A549 (cell line): Measurements from ENCODE around the gene THAP4. TPM values are rescaled to one million over a fixed set of nuclear protein-coding genes. Genes with fewer than 3 reads are reported as not detected.

Experiments
- ATAC-seq, 2 experiments: fragments of 200-7000 bp in 1 of 2; fragments of >200 bp in 1 of 2; cut with Nextera tagmentation in 1 of 2; cut with Tn5 transposase in 1 of 2; 3 replicates each; pipeline versions ENCODE4 v1.8.0 to v1.9.1; 2018 to 2020; ENCODE audit warnings: mild to moderate bottlenecking in 1 of 2, moderate library complexity in 1 of 2
- CTCF ChIA-PET: fragments of 300-600 bp; sonication (Branson Sonifier 250); formaldehyde crosslinking; extraction: SDS; loops from one replicate; lab custom pipeline; 2021; ENCODE audit warnings: antibody characterized with exemption, inconsistent platforms; lab: Yijun Ruan, JAX
- POLR2A ChIA-PET: fragments of 350-600 bp; formaldehyde crosslinking; extraction: SDS; loops from one replicate; lab custom pipeline; 2021; ENCODE audit warnings: antibody characterized with exemption, inconsistent platforms; lab: Yijun Ruan, JAX
- DNase-seq, 2 experiments: peaks; one replicate each; pipeline versions ENCODE4 v3.0.0 to v3.0.0-alpha.2; 2011 to 2016; ENCODE audit warnings: low read depth in 1 of 2, low spot score in 1 of 2
- FAIRE-seq: peaks from 2 replicates; lab custom pipeline; 2011; peaks lifted over from hg19 to GRCh38; lab: Jason Lieb, UNC
- H3K27ac ChIP-seq, 2 experiments: fragments of >200 bp; sonication (Bioruptor Twin); formaldehyde crosslinking; 3 replicates each; pipeline ENCODE4 v1.5.1; 2016 to 2017
- H3K4me1 ChIP-seq: fragments of >200 bp; sonication (Bioruptor Twin); formaldehyde crosslinking; 3 replicates; pipeline ENCODE4 v1.6.1; 2016
- H3K4me2 ChIP-seq: fragments of >200 bp; sonication (Bioruptor Twin); formaldehyde crosslinking; 3 replicates; pipeline ENCODE4 v1.6.1; 2016
- H3K4me3 ChIP-seq: fragments of >200 bp; sonication (Bioruptor Twin); formaldehyde crosslinking; 3 replicates; pipeline ENCODE4 v1.5.1; 2016
- H3K9me3 ChIP-seq: fragments of >200 bp; sonication (Bioruptor Twin); formaldehyde crosslinking; 3 replicates; pipeline ENCODE4 v1.6.1; 2016
- ATOH8 ChIP-seq: fragments of 250-450 bp; sonication (Bioruptor Pico); IDR thresholded peaks from 2 replicates; pipeline ENCODE4 v1.5.0; 2020; ENCODE audit warnings: low read depth, mild to moderate bottlenecking, moderate library complexity
- CBX8 ChIP-seq: fragments of 200-600 bp; sonication (generic); IDR thresholded peaks from 2 replicates; pipeline ENCODE4 v1.6.1; 2016
- E2F6 ChIP-seq: IDR thresholded peaks from 2 replicates; pipeline ENCODE4 v1.6.1; 2012; ENCODE audit warnings: low read depth, borderline replicate concordance
- HMGXB4 ChIP-seq: fragments of 250-450 bp; sonication (Bioruptor Pico); IDR thresholded peaks from 2 replicates; pipeline ENCODE4 v1.5.0; 2021; ENCODE audit warnings: mild to moderate bottlenecking, moderate library complexity, borderline replicate concordance
- KDM1A ChIP-seq: fragments of 200-600 bp; sonication (generic); IDR thresholded peaks from 2 replicates; pipeline ENCODE4 v1.6.1; 2016; ENCODE audit warnings: low read depth, mild to moderate bottlenecking
- MAFK ChIP-seq: fragments of 450-650 bp; IDR thresholded peaks from 2 replicates; pipeline ENCODE4 v1.6.1; 2014; ENCODE audit not compliant: partially characterized antibody
- NPAS2 ChIP-seq: fragments of 250-450 bp; sonication (Bioruptor Pico); IDR thresholded peaks from 2 replicates; pipeline ENCODE4 v1.8.0; 2022; ENCODE audit warnings: mild to moderate bottlenecking, moderate library complexity, borderline replicate concordance
- POLR2AphosphoS2 ChIP-seq: conservative IDR thresholded peaks from 2 replicates; pipeline ENCODE4 v1.6.1; 2012; ENCODE audit warnings: low read length, improper control_type of control experiment, inconsistent platforms
- TP53 ChIP-seq: fragments of 250-450 bp; sonication (Bioruptor Pico); IDR thresholded peaks from 2 replicates; pipeline ENCODE4 v1.5.0; 2021; ENCODE audit warnings: mild to moderate bottlenecking, moderate library complexity
- WGBS: methylation state at CpG from one replicate; pipeline ENCODE4 v1.1.6; 2017; ENCODE audit errors: missing lambda C conversion rate; 5-methylcytosine and 5-hydroxymethylcytosine counted together
- polyA plus RNA-seq, 4 experiments: library from polyadenylated mRNA; depleted of rRNA in 3 of 4; stranded (reverse); fragments of >200 nt; fragmentation: RNase III in 1 of 4; extraction: RNeasy Plus Mini Kit Qiagen cat#74134 plus additional on column Dnase treatment in 1 of 4; gene quantifications; 2 replicates in 3 of 4; 3 replicates in 1 of 4; pipeline ENCODE4 v1.2.3, GENCODE V29; 2011 to 2017
- small RNA-seq, 6 experiments: library from RNA; depleted of rRNA; stranded (forward); fragments of <200 nt; gene quantifications; one replicate each; pipeline ENCODE3, GENCODE V24; 2012

The THAP4 gene
- polyA plus RNA-seq, 2 of the 4 experiments (the other 2 are of a cell fraction), result 36.1 to 51.0 TPM

- 51% methylated on average over 13 of the region's 13 CpGs for WGBS
Measured at GRCh38 chr2:241535871-241536655, 100.9 kb downstream of the THAP4 start.

GRCh38 chr2:241534701-241535375 lies 102.1 kb downstream of the THAP4 start:
- no peak for ATAC-seq
- H3K4me3 ChIP-seq, result no peak overlapping the region
- no peaks in the 10 kb centered on the region for H3K4me1 ChIP-seq
- no peak for DNase-seq
- no peaks in the 10 kb centered on the region for H3K9me3 ChIP-seq
- ChIA-PET CTCF (interaction anchor here (0.7 kb wide), 2 partner anchors 33 to 93 kb away, joined by 3 read pairs; no protein-coding TSS in a partner anchor), POLR2A (no interaction called here)
- no peak overlapping the region for H3K27ac ChIP-seq
- FAIRE-seq, result no peak
- no peak overlapping the region for H3K4me2 ChIP-seq
- 70% methylated on average over 11 of the region's 17 CpGs for WGBS
- no peak for TF ChIP-seq KDM1A
- no peak for TF ChIP-seq MAFK
- no peak for TF ChIP-seq CBX8
- no peak for TF ChIP-seq TP53 (CRISPR knock-in tag)

More at GRCh38 chr2:241535871-241536655, 100.9 kb downstream of the THAP4 start:
- DNase-seq (no peak), FAIRE-seq (no peak), ATAC-seq (no peak; a peak in 1 of 6 replicates)
- ChIA-PET CTCF (interaction anchor here (0.7 kb wide), 1 partner anchor 10 kb away, joined by 3 read pairs; no protein-coding TSS in a partner anchor), POLR2A (no interaction called here)
- Histone ChIP-seq H3K4me1 (no peaks in the 10 kb centered on the region; the same call in 2 of the 3 replicates), H3K27ac (no peak overlapping the region), H3K9me3 (no peaks in the 10 kb centered on the region), H3K4me3 (no peak overlapping the region), H3K4me2 (no peak overlapping the region)
- TF ChIP-seq NPAS2 (CRISPR knock-in tag) (no peak), ATOH8 (CRISPR knock-in tag) (no peak), POLR2AphosphoS2 (no peak), HMGXB4 (CRISPR knock-in tag) (no peak), E2F6 (no peak), CBX8 (no peak)

Small RNAs within 50 kb of the gene (small RNA-seq; reads per million reads assigned to genes)
- 0 to 154 (median 1.6) reads per million in 6 experiments for gene RNA5SP122

Other genes starting within 250 kb of the THAP4 start
- 138 and 185 TPM in 2 replicates for gene STK25, start 128.6 kb downstream of the THAP4 start, polyA plus RNA-seq (2011; rRNA removed)
- gene STK25, start 128.6 kb downstream of the THAP4 start, polyA plus RNA-seq (2017; fragmentation: RNase III; extraction: RNeasy Plus Mini Kit Qiagen cat#74134 plus additional on column Dnase treatment), result 91.5 to 108 TPM (median 101 TPM) in 3 replicates
- 5.0 and 5.5 TPM in 2 replicates for gene BOK, start 78.4 kb downstream of the THAP4 start, polyA plus RNA-seq (2011; rRNA removed)
- 12.0 to 13.0 TPM (median 12.6 TPM) in 3 replicates for gene BOK, start 78.4 kb downstream of the THAP4 start, polyA plus RNA-seq (2017; fragmentation: RNase III; extraction: RNeasy Plus Mini Kit Qiagen cat#74134 plus additional on column Dnase treatment)
- 75.2 and 75.6 TPM in 2 replicates for gene ATG4B, start 535 bp upstream of the THAP4 start, polyA plus RNA-seq (2011; rRNA removed)
- 68.8 to 74.7 TPM (median 70.3 TPM) in 3 replicates for gene ATG4B, start 535 bp upstream of the THAP4 start, polyA plus RNA-seq (2017; fragmentation: RNase III; extraction: RNeasy Plus Mini Kit Qiagen cat#74134 plus additional on column Dnase treatment)
- 62.7 and 68.7 TPM in 2 replicates for gene DTYMK, start 49.7 kb upstream of the THAP4 start, polyA plus RNA-seq (2011; rRNA removed)
- 90.7 to 99.5 TPM (median 98.9 TPM) in 3 replicates for gene DTYMK, start 49.7 kb upstream of the THAP4 start, polyA plus RNA-seq (2017; fragmentation: RNase III; extraction: RNeasy Plus Mini Kit Qiagen cat#74134 plus additional on column Dnase treatment)
- gene ING5, start 64.9 kb upstream of the THAP4 start, polyA plus RNA-seq (2011; rRNA removed), result 28.4 and 28.6 TPM in 2 replicates
- gene ING5, start 64.9 kb upstream of the THAP4 start, polyA plus RNA-seq (2017; fragmentation: RNase III; extraction: RNeasy Plus Mini Kit Qiagen cat#74134 plus additional on column Dnase treatment), result 29.6 to 31.0 TPM (median 30.1 TPM) in 3 replicates
- 6.5 and 7.0 TPM in 2 replicates for gene D2HGDH, start 97.5 kb upstream of the THAP4 start, polyA plus RNA-seq (2011; rRNA removed)
- 16.5 to 18.8 TPM (median 18.5 TPM) in 3 replicates for gene D2HGDH, start 97.5 kb upstream of the THAP4 start, polyA plus RNA-seq (2017; fragmentation: RNase III; extraction: RNeasy Plus Mini Kit Qiagen cat#74134 plus additional on column Dnase treatment)
- 0.15 TPM in 1 of 2 replicates, not detected in the other for gene GAL3ST2, start 139.7 kb upstream of the THAP4 start, polyA plus RNA-seq (2011; rRNA removed)
- gene GAL3ST2, start 139.7 kb upstream of the THAP4 start, polyA plus RNA-seq (2017; fragmentation: RNase III; extraction: RNeasy Plus Mini Kit Qiagen cat#74134 plus additional on column Dnase treatment), result 0.41 to 0.86 TPM (median 0.61 TPM) in 3 replicates
- gene NEU4, start 172.0 kb upstream of the THAP4 start, polyA plus RNA-seq (2011; rRNA removed), result 0.08 and 0.13 TPM in 2 replicates
- gene NEU4, start 172.0 kb upstream of the THAP4 start, polyA plus RNA-seq (2017; fragmentation: RNase III; extraction: RNeasy Plus Mini Kit Qiagen cat#74134 plus additional on column Dnase treatment), result 0.19 to 0.70 TPM (median 0.25 TPM) in 3 replicates
- not detected in 2 replicates for gene PDCD1, start 221.7 kb upstream of the THAP4 start, polyA plus RNA-seq (2011; rRNA removed)
- not detected in 3 replicates for gene PDCD1, start 221.7 kb upstream of the THAP4 start, polyA plus RNA-seq (2017; fragmentation: RNase III; extraction: RNeasy Plus Mini Kit Qiagen cat#74134 plus additional on column Dnase treatment)
- gene RTP5, start 232.6 kb upstream of the THAP4 start, polyA plus RNA-seq (2011; rRNA removed), result not detected in 2 replicates
- not detected in 3 replicates for gene RTP5, start 232.6 kb upstream of the THAP4 start, polyA plus RNA-seq (2017; fragmentation: RNase III; extraction: RNeasy Plus Mini Kit Qiagen cat#74134 plus additional on column Dnase treatment)